Neural progenitor cell (in vitro differentiated cells): ENCODE results near the gene SH2D2A. TPM values are rescaled to one million over a fixed set of nuclear protein-coding genes. Genes with fewer than 3 reads are reported as not detected.

Experiments used
- DNase-seq: peaks from one replicate; pipeline ENCODE4 v3.0.0-alpha.2; 2016; ENCODE audit warnings: low spot score
- H2AFZ ChIP-seq: fragments of 200-600 bp; sonication (generic); replicated peaks from 2 replicates; pipeline ENCODE4 v1.6.1; 2016; ENCODE audit warnings: antibody characterized with exemption
- H3F3A ChIP-seq: fragments of 200-600 bp; sonication (generic); 2 replicates; pipeline ENCODE4 v1.6.1; 2016; ENCODE audit warnings: antibody characterized with exemption, low read depth
- H3K27ac ChIP-seq: fragments of 200-600 bp; sonication (generic); 2 replicates; pipeline ENCODE4 v1.5.1; 2016; ENCODE audit warnings: mild to moderate bottlenecking
- H3K27me3 ChIP-seq: fragments of 200-600 bp; sonication (generic); 2 replicates; pipeline ENCODE4 v1.6.1; 2016; ENCODE audit warnings: mild to moderate bottlenecking, moderate library complexity
- H3K36me3 ChIP-seq: fragments of 200-600 bp; sonication (generic); 2 replicates; pipeline ENCODE4 v1.5.1; 2016
- H3K4me1 ChIP-seq: fragments of 200-600 bp; sonication (generic); 2 replicates; pipeline ENCODE4 v1.6.1; 2016; ENCODE audit warnings: mixed run types
- H3K4me2 ChIP-seq: fragments of 200-600 bp; sonication (generic); 2 replicates; pipeline ENCODE4 v1.6.1; 2016
- H3K4me3 ChIP-seq: fragments of 200-600 bp; sonication (generic); 2 replicates; pipeline ENCODE4 v1.5.1; 2016
- H3K79me2 ChIP-seq: fragments of 200-600 bp; sonication (generic); 2 replicates; pipeline ENCODE4 v1.6.1; 2016; ENCODE audit warnings: low read depth
- H3K9ac ChIP-seq: fragments of 200-600 bp; sonication (generic); 2 replicates; pipeline ENCODE4 v1.6.1; 2016
- H3K9me3 ChIP-seq: fragments of 200-600 bp; sonication (generic); 2 replicates; pipeline ENCODE4 v1.5.1; 2016; ENCODE audit warnings: low read depth
- H4K20me1 ChIP-seq: fragments of 200-600 bp; sonication (generic); 2 replicates; pipeline ENCODE4 v1.6.1; 2016; ENCODE audit warnings: low read depth
- H3K27ac Mint-ChIP-seq: 3 replicates; pipeline ENCODE4 v1.8.0; 2021; ENCODE audit warnings: mixed read lengths
- H3K27me3 Mint-ChIP-seq: 2 replicates; pipeline ENCODE4 v1.8.0; 2022; ENCODE audit warnings: low read depth, mild to moderate bottlenecking, inconsistent platforms, moderate library complexity, mixed read lengths; ENCODE audit not compliant: insufficient read depth
- H3K36me3 Mint-ChIP-seq: 3 replicates; pipeline ENCODE4 v1.8.0; 2021; ENCODE audit warnings: mixed read lengths
- H3K4me1 Mint-ChIP-seq: 3 replicates; pipeline ENCODE4 v1.8.0; 2021; ENCODE audit warnings: mixed read lengths
- H3K4me3 Mint-ChIP-seq: 3 replicates; pipeline ENCODE4 v1.8.0; 2021; ENCODE audit warnings: mild to moderate bottlenecking, moderate library complexity, mixed read lengths
- H3K9me3 Mint-ChIP-seq: 3 replicates; pipeline ENCODE4 v1.8.0; 2020; ENCODE audit warnings: mixed read lengths
- CTCF ChIP-seq: fragments of 200-600 bp; sonication (generic); IDR thresholded peaks from 2 replicates; pipeline ENCODE4 v1.5.1; 2017; ENCODE audit warnings: antibody characterized with exemption, mild to moderate bottlenecking
- EZH2 ChIP-seq: fragments of 200-600 bp; sonication (generic); IDR thresholded peaks from 2 replicates; pipeline ENCODE4 v1.6.1; 2017; ENCODE audit warnings: antibody characterized with exemption, mild to moderate bottlenecking, moderate library complexity
- EZH2phosphoT487 ChIP-seq: fragments of 200-600 bp; sonication (generic); IDR thresholded peaks from 2 replicates; pipeline ENCODE4 v1.6.1; 2017; ENCODE audit warnings: antibody characterized with exemption
- total RNA-seq: library from RNA; depleted of rRNA; stranded (reverse); fragments of >200 nt; gene quantifications from 2 replicates; pipeline ENCODE4 v1.2.3, GENCODE V29; 2015; ENCODE audit warnings: low replicate concordance

SH2D2A gene
- total RNA-seq, 1 donor from 2014 or later, result not detected

- Mint-ChIP-seq H3K4me1 (peaks cover 34% of the 10 kb centered on the region), H3K27me3 (peaks cover 2% of the 10 kb centered on the region), H3K9me3 (no peaks in the 10 kb centered on the region), H3K36me3 (no peaks in the 10 kb centered on the region), H3K4me3 (no peak overlapping the region), H3K27ac (no peak overlapping the region)
- Histone ChIP-seq H3K4me2 (no peak overlapping the region), H3K9ac (no peak overlapping the region), H3K9me3 (no peaks in the 10 kb centered on the region), H3K27me3 (no peaks in the 10 kb centered on the region), H3K27ac (no peak overlapping the region), H3K4me1 (peaks cover 10% of the 10 kb centered on the region), H3F3A (peaks cover 29% of the 10 kb centered on the region), H4K20me1 (peaks cover 5% of the 10 kb centered on the region), H3K36me3 (no peaks in the 10 kb centered on the region), H3K79me2 (peaks cover 43% of the 10 kb centered on the region), H2AFZ (no peak overlapping the region), H3K4me3 (no peak overlapping the region)
- DNase-seq, result no peak
- TF ChIP-seq EZH2 (no peak), CTCF (no peak), EZH2phosphoT487 (no peak)
Measured at GRCh38 chr1:156756355-156756754, 60.3 kb downstream of the SH2D2A start.

Other genes starting within 250 kb of the SH2D2A start
- gene IQGAP3, start 244.3 kb downstream of the SH2D2A start, total RNA-seq, result 31.5 and 59.2 TPM in 2 replicates
- gene TTC24, start 237.1 kb downstream of the SH2D2A start, total RNA-seq, result not detected in 2 replicates
- 32.8 and 51.3 TPM in 2 replicates for gene NAXE, start 225.1 kb downstream of the SH2D2A start, total RNA-seq
- 17.2 and 18.6 TPM in 2 replicates for gene GPATCH4, start 215.4 kb downstream of the SH2D2A start, total RNA-seq
- gene HAPLN2, start 197.4 kb downstream of the SH2D2A start, total RNA-seq, result 0.65 TPM in 1 of 2 replicates, not detected in the other
- 0.46 TPM in 1 of 2 replicates, not detected in the other for gene BCAN, start 174.7 kb downstream of the SH2D2A start, total RNA-seq
- gene NES, start 139.4 kb downstream of the SH2D2A start, total RNA-seq, result 83.8 and 219 TPM in 2 replicates
- 110 and 156 TPM in 2 replicates for gene CRABP2, start 111.3 kb downstream of the SH2D2A start, total RNA-seq
- 21.4 and 26.5 TPM in 2 replicates for gene METTL25B, start 88.4 kb downstream of the SH2D2A start, total RNA-seq
- 17.4 and 23.7 TPM in 2 replicates for gene ISG20L2, start 88.1 kb downstream of the SH2D2A start, total RNA-seq
- gene MRPL24, start 75.8 kb downstream of the SH2D2A start, total RNA-seq, result 21.4 and 24.7 TPM in 2 replicates
- gene HDGF, start 65.2 kb downstream of the SH2D2A start, total RNA-seq, result 246 and 366 TPM in 2 replicates
- 30.1 and 43.1 TPM in 2 replicates for gene PRCC, start 49.3 kb downstream of the SH2D2A start, total RNA-seq
- not detected in 2 replicates for gene INSRR, start 42.3 kb upstream of the SH2D2A start, total RNA-seq
- 0.15 TPM in 1 of 2 replicates, not detected in the other for gene NTRK1, start 44.0 kb upstream of the SH2D2A start, total RNA-seq
- gene PEAR1, start 76.9 kb upstream of the SH2D2A start, total RNA-seq, result 0.06 TPM in 1 of 2 replicates, not detected in the other
- gene LRRC71, start 103.8 kb upstream of the SH2D2A start, total RNA-seq, result not detected in 2 replicates
- 31.9 and 33.8 TPM in 2 replicates for gene ARHGEF11, start 228.9 kb upstream of the SH2D2A start, total RNA-seq